GM23248 (cell line): ENCODE measurements around the gene RABIF.

ENCODE experiments used
- EZH2 ChIP-seq: fragments of 200-600 bp; sonication (generic); IDR thresholded peaks from 2 replicates; pipeline ENCODE4 v1.6.1; 2018; ENCODE audit warnings: antibody characterized with exemption, mild to moderate bottlenecking; ENCODE audit not compliant: insufficient read depth, poor library complexity, severe bottlenecking
- EZH2phosphoT487 ChIP-seq: fragments of 200-600 bp; sonication (generic); IDR thresholded peaks from 2 replicates; pipeline ENCODE4 v1.6.1; 2018; ENCODE audit warnings: antibody characterized with exemption, moderate library complexity, mild to moderate bottlenecking, low read depth; ENCODE audit not compliant: insufficient read depth

DNA sequence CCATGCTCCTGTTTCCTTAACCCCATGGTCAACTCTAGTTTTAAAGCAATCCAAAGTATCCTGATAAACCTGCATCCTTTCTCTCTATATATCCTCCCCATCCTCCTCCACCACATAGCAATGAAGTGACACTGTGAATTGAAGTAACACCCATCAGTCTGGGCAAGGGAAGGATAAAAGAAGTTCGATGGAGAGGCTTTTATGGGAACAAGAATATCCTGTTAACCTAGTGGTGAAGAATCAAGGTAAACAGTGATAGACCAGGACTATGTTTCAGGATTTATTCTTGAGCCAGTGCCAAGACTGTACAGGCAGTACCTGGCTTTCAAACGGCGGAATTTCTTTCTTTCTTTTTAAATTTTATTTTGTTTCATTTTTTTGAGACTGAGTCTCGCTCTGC lies 17.6 kb downstream of the RABIF start:
- TF ChIP-seq EZH2phosphoT487 (no peak), EZH2 (no peak)
